Measurements from ENCODE around the gene UBL3. TPM values are rescaled to one million over a fixed set of nuclear protein-coding genes. Genes with fewer than 3 reads are reported as not detected.

The UBL3 gene
- total RNA-seq, 1 experiment from 2014 or later: 19.0 TPM

DNA sequence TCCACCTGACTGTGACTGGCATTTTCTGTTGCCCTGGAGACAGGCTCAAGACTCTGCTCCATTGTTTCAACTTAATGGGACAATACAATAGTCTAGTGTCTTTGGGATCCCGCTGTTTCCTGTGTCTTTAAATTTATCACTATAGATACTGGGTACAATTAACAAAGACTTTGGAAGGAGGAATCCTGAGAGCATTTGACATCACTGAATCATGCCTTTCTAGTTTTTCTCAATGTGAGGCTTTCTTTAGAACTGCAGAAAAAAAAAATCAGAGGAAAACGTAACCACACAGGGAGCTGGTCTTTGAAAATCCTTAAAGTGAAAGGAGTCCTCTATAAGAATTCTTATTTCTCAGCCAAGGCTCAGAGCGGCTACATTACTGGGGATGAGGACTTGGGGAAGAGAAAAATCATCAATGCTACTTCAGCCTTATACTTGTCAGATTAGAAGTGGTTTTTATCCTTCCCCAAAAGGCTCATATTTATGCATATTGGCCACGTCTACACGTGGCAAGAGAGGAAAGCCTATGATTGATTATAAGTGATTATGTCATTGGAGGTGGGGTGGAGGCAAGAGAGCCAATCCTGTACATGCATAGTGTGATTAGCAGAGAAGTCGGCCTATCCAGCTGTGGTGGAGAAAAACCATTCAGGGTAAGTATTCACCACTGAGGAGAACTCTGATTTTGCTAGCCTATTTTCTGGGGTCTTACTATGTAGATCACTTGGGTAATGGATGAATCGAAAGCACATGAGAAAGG, 34.4 kb upstream of the UBL3 start:
- no peak overlapping the region for H2BK5ac ChIP-seq (ENCODE audit: insufficient read length, low read length)
- TF ChIP-seq, protein P1, sequence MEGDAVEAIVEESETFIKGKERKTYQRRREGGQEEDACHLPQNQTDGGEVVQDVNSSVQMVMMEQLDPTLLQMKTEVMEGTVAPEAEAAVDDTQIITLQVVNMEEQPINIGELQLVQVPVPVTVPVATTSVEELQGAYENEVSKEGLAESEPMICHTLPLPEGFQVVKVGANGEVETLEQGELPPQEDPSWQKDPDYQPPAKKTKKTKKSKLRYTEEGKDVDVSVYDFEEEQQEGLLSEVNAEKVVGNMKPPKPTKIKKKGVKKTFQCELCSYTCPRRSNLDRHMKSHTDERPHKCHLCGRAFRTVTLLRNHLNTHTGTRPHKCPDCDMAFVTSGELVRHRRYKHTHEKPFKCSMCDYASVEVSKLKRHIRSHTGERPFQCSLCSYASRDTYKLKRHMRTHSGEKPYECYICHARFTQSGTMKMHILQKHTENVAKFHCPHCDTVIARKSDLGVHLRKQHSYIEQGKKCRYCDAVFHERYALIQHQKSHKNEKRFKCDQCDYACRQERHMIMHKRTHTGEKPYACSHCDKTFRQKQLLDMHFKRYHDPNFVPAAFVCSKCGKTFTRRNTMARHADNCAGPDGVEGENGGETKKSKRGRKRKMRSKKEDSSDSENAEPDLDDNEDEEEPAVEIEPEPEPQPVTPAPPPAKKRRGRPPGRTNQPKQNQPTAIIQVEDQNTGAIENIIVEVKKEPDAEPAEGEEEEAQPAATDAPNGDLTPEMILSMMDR (conservative IDR thresholded peaks at IDR 0.05): no peak
- peaks cover 7% of the 10 kb centered on the region; the same call in 1 of the 2 replicates for H3K4me1 ChIP-seq (ENCODE audit: insufficient read depth, low read length)
- H3K4me3 Mint-ChIP-seq: peak overlapping the region; percentile 3 to 4; a peak in 2 of 5 replicates
- H2AFZ ChIP-seq (ENCODE audit: low read length): no peak overlapping the region
- no peaks in the 10 kb centered on the region for H3K9me3 ChIP-seq (ENCODE audit: control insufficient read depth, low read depth, low read length)
- H3T11ph ChIP-seq (ENCODE audit: low read length): peak overlapping the region; percentile 96
- H3K56ac ChIP-seq (ENCODE audit: insufficient read length, low read depth, low read length): no peak overlapping the region
- H3K36me3 Mint-ChIP-seq (ENCODE audit: insufficient read depth in 1 of 3, low read depth in 3 of 3): no peaks in the 10 kb centered on the region
- H3K18ac ChIP-seq (ENCODE audit: insufficient read length, low read depth, low read length): peak overlapping the region; percentile 83
- H3K27ac Mint-ChIP-seq: peak overlapping the region; percentile 59 to 95 (median 63); a peak in 5 of 7 replicates
- H2BK12ac ChIP-seq (ENCODE audit: insufficient read length, low read depth, low read length): no peak overlapping the region
- H4K8ac ChIP-seq (replicated peaks; ENCODE audit: insufficient read length, low read depth, low read length): no peak overlapping the region
- no peak overlapping the region for H3K23ac ChIP-seq (ENCODE audit: insufficient read length, low read depth, low read length)
- no peak overlapping the region for H2BK15ac ChIP-seq (ENCODE audit: low read depth, low read length)
- H2BK20ac ChIP-seq (ENCODE audit: low read depth, low read length, poor library complexity, severe bottlenecking): no peak overlapping the region
- no peak overlapping the region for H4K91ac ChIP-seq (ENCODE audit: insufficient read length, low read depth, low read length)
- H3K27ac ChIP-seq (ENCODE audit: insufficient read length, low read depth, low read length): no peak overlapping the region
- no CpG with 5 or more reads among the region's 7 CpGs for WGBS (ENCODE audit: extremely low coverage, insufficient read length, low lambda C conversion rate)
- H3K79me1 ChIP-seq (ENCODE audit: insufficient read depth, low read depth, low read length, poor library complexity, severe bottlenecking): no peaks in the 10 kb centered on the region
- peak overlapping the region; percentile 87 for H2BK120ac ChIP-seq (ENCODE audit: low read depth, low read length, poor library complexity, severe bottlenecking)
- no peak overlapping the region; the same call in 1 of the 2 replicates for H3K4ac ChIP-seq (ENCODE audit: low read depth, low read length)
- H3K4me2 ChIP-seq (ENCODE audit: insufficient read depth, insufficient read length, low read length): peak overlapping the region; percentile 12
- H3K27me3 Mint-ChIP-seq (ENCODE audit: low read depth): no peaks in the 10 kb centered on the region; the same call in 1 of the 2 replicates
- no peaks in the 10 kb centered on the region for H4K20me1 ChIP-seq (ENCODE audit: control insufficient read depth, insufficient read depth, insufficient read length)
- no peaks in the 10 kb centered on the region for H3K9me3 Mint-ChIP-seq
- no peaks in the 10 kb centered on the region for H3K79me2 ChIP-seq (ENCODE audit: insufficient read depth, low read length)
- no peak overlapping the region for H3K9ac ChIP-seq (ENCODE audit: extremely low read depth, insufficient read length, low read length)
- DNase-seq: peak; percentile 53
- peak overlapping the region; percentile 65; the same call in 1 of the 2 replicates for H3K14ac ChIP-seq (ENCODE audit: insufficient read depth, low read length)
- no peak overlapping the region for H2AK5ac ChIP-seq (ENCODE audit: insufficient read length, low read length)
- no peaks in the 10 kb centered on the region for H3K23me2 ChIP-seq (ENCODE audit: insufficient read length, low read depth, low read length, poor library complexity, severe bottlenecking)
- no peak overlapping the region for H4K5ac ChIP-seq (ENCODE audit: insufficient read length, low read depth, low read length)
- H3K27me3 ChIP-seq (ENCODE audit: insufficient read depth, low read length): no peaks in the 10 kb centered on the region
- H3K4me1 Mint-ChIP-seq: peaks cover 58 to 60% of the 10 kb centered on the region in 2 experiments
